GM10266 (cell line): Measurements from ENCODE around the gene ASPSCR1.
A peak's percentile ranks its signal among the peaks of the same experiment; 100 is the strongest.
"Not testable (repeated sequence)": the region's sequence is repeated elsewhere in the genome, so short reads cannot be mapped to it uniquely, and the experiment has no call there.

Source experiments
- DNase-seq: peaks from one replicate; pipeline ENCODE4 v3.0.0; 2012; ENCODE audit errors: extremely low spot score
- TF ChIP-seq, protein P1 (sequence below): IDR thresholded peaks from 2 replicates; pipeline ENCODE4 v1.5.1; 2012; ENCODE audit warnings: mild to moderate bottlenecking, low read depth; ENCODE audit not compliant: control insufficient read depth, insufficient read depth; ENCODE audit errors: missing control alignments

The ASPSCR1 gene

GRCh38 chr17:82035956-82036633, 58.7 kb downstream of the ASPSCR1 start:
- no peak for DNase-seq
- TF ChIP-seq, protein P1, sequence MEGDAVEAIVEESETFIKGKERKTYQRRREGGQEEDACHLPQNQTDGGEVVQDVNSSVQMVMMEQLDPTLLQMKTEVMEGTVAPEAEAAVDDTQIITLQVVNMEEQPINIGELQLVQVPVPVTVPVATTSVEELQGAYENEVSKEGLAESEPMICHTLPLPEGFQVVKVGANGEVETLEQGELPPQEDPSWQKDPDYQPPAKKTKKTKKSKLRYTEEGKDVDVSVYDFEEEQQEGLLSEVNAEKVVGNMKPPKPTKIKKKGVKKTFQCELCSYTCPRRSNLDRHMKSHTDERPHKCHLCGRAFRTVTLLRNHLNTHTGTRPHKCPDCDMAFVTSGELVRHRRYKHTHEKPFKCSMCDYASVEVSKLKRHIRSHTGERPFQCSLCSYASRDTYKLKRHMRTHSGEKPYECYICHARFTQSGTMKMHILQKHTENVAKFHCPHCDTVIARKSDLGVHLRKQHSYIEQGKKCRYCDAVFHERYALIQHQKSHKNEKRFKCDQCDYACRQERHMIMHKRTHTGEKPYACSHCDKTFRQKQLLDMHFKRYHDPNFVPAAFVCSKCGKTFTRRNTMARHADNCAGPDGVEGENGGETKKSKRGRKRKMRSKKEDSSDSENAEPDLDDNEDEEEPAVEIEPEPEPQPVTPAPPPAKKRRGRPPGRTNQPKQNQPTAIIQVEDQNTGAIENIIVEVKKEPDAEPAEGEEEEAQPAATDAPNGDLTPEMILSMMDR = no peak

- DNase-seq = no peak
- TF ChIP-seq, protein P1 = no peak
Measured at GRCh38 chr17:82036634-82037091, 59.2 kb downstream of the ASPSCR1 start.

DNA sequence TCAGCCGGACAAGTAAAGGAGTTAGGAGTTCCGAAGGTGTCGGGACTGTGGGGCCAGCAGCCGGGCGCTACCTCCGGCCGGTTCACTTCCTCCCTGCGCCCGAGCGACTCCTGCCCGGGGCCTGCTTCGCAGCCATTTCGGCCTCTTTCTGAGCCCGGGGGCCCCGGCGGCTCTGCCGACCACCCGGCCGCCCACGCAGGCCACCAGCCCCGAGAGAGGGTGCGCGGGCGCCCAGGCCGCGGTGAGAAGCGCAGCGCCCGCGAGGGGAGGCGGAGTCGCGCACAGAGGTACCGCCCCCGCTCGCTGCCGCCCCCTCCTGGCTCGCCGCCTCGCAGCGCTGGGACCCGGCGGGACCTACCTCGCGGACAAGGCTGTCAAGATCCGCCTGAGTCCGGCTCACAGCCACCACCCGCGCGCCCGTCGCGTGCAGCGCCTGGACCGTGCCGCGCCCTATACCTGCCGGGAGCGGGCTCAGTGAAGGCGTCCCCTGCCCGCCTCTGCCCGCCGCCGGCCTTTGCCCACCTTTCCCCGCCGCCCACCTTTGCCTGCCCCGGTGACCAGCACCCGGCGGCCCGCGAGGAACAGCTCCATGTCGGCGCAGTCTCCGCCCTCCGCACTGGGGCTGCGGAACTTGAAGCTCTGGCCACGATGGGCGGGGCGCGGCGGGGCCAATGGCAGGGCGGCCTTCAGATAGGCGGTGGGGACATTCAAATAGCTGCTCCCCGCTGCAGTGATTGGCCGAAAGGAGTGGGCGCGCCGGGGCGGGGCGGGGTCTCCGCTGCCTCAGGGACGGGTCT, 59.9 kb downstream of the ASPSCR1 start, which contains the start of gene DCXR:
Gene DCXR (minus strand): TSS at position 606 of the 797 bp plus-strand sequence. CDS start 15 bp downstream, at position 591.
- TF ChIP-seq, protein P1 = peak; percentile 91

GRCh38 chr17:82037889-82038195, 60.4 kb downstream of the ASPSCR1 start:
- TF ChIP-seq, protein P1 = no peak
- no peak for DNase-seq

More for the DNA sequence above, 59.9 kb downstream of the ASPSCR1 start, which contains the start of gene DCXR:
- DNase-seq = peak; percentile 98

DNA sequence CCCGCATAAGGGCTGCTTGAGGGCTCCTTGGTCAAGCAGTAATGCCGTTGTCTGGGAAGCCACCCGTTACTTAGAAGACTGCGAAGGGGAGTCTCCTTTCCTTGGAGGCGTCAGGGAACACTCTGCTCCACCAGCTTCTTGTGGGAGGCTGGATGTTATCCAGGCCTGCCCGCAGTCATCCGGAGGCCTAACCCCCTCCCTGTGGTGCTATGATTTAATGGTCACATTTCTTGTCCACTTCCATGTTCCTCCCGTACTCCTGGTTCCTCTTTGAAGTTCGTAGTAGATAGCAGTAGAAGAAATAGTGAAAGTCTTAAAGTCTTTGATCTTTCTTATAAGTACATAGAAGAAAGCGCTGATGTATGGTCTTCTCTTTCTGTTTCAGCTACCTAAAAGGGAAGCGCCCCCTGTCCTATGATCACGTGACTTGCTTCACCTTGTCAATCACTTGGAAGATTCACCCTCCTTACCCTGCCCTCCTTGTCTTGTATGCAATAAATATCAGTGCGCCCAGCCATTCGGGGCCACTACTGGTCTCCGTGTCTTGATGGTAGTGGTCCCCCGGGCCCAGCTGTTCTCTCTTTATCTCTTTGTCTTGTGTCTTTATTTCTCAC, 61.5 kb downstream of the ASPSCR1 start:
- DNase-seq = not testable (repeated sequence)

- TF ChIP-seq, protein P1 = no peak
- no peak for DNase-seq
Measured at GRCh38 chr17:82039695-82040299, 62.4 kb downstream of the ASPSCR1 start.

- DNase-seq = no peak
- TF ChIP-seq, protein P1 = no peak
Measured at GRCh38 chr17:82041144-82041814, 63.9 kb downstream of the ASPSCR1 start.
